GM12878 (cell line): ENCODE data around the gene ZMYM3.

Experiments
- DPF2 ChIP-seq: fragments of 450-650 bp; IDR thresholded peaks from 2 replicates; pipeline ENCODE4 v1.6.1; 2017; ENCODE audit warnings: mild to moderate bottlenecking
- MAX ChIP-seq: IDR thresholded peaks from 2 replicates; pipeline ENCODE4 v1.6.1; 2012; ENCODE audit warnings: low read depth, low read length, improper control_type of control experiment
- PML ChIP-seq: IDR thresholded peaks from 2 replicates; pipeline ENCODE4 v1.6.1; 2012; ENCODE audit warnings: low read length, inconsistent platforms
- POLR2AphosphoS5 ChIP-seq: IDR thresholded peaks from 2 replicates; pipeline ENCODE4 v1.6.1; 2011; ENCODE audit warnings: mild to moderate bottlenecking, low read length, inconsistent platforms
- SREBF2 ChIP-seq: IDR thresholded peaks from 2 replicates; pipeline ENCODE4 v1.6.1; 2012; ENCODE audit warnings: mild to moderate bottlenecking, low read length
- ZNF24 ChIP-seq: fragments of 450-650 bp; IDR thresholded peaks from 2 replicates; pipeline ENCODE4 v1.6.1; 2017; ENCODE audit warnings: antibody characterized with exemption, mild to moderate bottlenecking
- ZSCAN29 ChIP-seq: fragments of 450-650 bp; IDR thresholded peaks from 2 replicates; pipeline ENCODE4 v1.6.1; 2017; ENCODE audit warnings: mild to moderate bottlenecking, moderate library complexity
- TF ChIP-seq, protein P1 (sequence below), 3 experiments: IDR thresholded peaks in 2 of 3; conservative IDR thresholded peaks in 1 of 3; 2 replicates each; pipeline ENCODE4 v1.5.1; 2011; ENCODE audit warnings: low read depth in 3 of 3, low read length in 3 of 3, mild to moderate bottlenecking in 3 of 3, control low read depth in 2 of 3, moderate library complexity in 2 of 3, inconsistent platforms in 1 of 3, mixed read lengths in 1 of 3; ENCODE audit not compliant: control insufficient read depth in 2 of 3, insufficient read depth in 1 of 3; ENCODE audit errors: extremely low read depth in 1 of 3

GRCh38 chrX:71291381-71291780 is 37.4 kb upstream of the ZMYM3 start:
- TF ChIP-seq, protein P1, sequence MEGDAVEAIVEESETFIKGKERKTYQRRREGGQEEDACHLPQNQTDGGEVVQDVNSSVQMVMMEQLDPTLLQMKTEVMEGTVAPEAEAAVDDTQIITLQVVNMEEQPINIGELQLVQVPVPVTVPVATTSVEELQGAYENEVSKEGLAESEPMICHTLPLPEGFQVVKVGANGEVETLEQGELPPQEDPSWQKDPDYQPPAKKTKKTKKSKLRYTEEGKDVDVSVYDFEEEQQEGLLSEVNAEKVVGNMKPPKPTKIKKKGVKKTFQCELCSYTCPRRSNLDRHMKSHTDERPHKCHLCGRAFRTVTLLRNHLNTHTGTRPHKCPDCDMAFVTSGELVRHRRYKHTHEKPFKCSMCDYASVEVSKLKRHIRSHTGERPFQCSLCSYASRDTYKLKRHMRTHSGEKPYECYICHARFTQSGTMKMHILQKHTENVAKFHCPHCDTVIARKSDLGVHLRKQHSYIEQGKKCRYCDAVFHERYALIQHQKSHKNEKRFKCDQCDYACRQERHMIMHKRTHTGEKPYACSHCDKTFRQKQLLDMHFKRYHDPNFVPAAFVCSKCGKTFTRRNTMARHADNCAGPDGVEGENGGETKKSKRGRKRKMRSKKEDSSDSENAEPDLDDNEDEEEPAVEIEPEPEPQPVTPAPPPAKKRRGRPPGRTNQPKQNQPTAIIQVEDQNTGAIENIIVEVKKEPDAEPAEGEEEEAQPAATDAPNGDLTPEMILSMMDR (IDR thresholded peaks at IDR 0.05 in 2 of 3, conservative IDR thresholded peaks at IDR 0.05 in 1 of 3; ENCODE audit: control insufficient read depth in 2 of 3, extremely low read depth in 1 of 3, insufficient read depth in 1 of 3, low read depth in 3 of 3, low read length in 3 of 3), result no peak
- TF ChIP-seq POLR2AphosphoS5, result no peak
- TF ChIP-seq SREBF2, result no peak
- TF ChIP-seq DPF2, result no peak
- TF ChIP-seq ZNF24, result no peak
- TF ChIP-seq MAX, result no peak
- TF ChIP-seq PML, result no peak
- TF ChIP-seq ZSCAN29, result no peak
